BLaER1 (cell line): ENCODE data around the gene PHACTR3.
A peak's percentile ranks its signal among the peaks of the same experiment; 100 is the strongest.

Source experiments
- H3K27ac ChIP-seq: shearing (Covaris generic); formaldehyde crosslinking; 2 replicates; pipeline ENCODE4 v1.8.1; 2022
- H3K27me3 ChIP-seq: shearing (Covaris generic); formaldehyde crosslinking; 2 replicates; pipeline ENCODE4 v1.8.1; 2022
- H3K36me3 ChIP-seq: shearing (Covaris generic); formaldehyde crosslinking; 2 replicates; pipeline ENCODE4 v1.8.1; 2022
- H3K4me1 ChIP-seq: shearing (Covaris generic); formaldehyde crosslinking; 2 replicates; pipeline ENCODE4 v1.8.1; 2022
- H3K4me2 ChIP-seq: shearing (Covaris generic); formaldehyde crosslinking; 2 replicates; pipeline ENCODE4 v1.8.1; 2022
- H3K4me3 ChIP-seq: shearing (Covaris generic); formaldehyde crosslinking; 2 replicates; pipeline ENCODE4 v1.8.1; 2022
- H3K9ac ChIP-seq: shearing (Covaris generic); formaldehyde crosslinking; 2 replicates; pipeline ENCODE4 v1.8.1; 2022
- H3K9me3 ChIP-seq: shearing (Covaris generic); formaldehyde crosslinking; 2 replicates; pipeline ENCODE4 v1.8.1; 2022
- H4K20me1 ChIP-seq: shearing (Covaris generic); formaldehyde crosslinking; 2 replicates; pipeline ENCODE4 v1.8.1; 2022
- Cebpa-rat ChIP-seq: shearing (Covaris generic); IDR thresholded peaks from 2 replicates; pipeline ENCODE4 v1.8.1; 2022

PHACTR3 gene

GRCh38 chr20:59636766-59637370, 32.5 kb downstream of the PHACTR3 start:
- no peak overlapping the region for H3K4me3 ChIP-seq
- H3K36me3 ChIP-seq: peaks cover 91% of the 10 kb centered on the region
- H3K27me3 ChIP-seq: no peaks in the 10 kb centered on the region
- no peak overlapping the region for H3K27ac ChIP-seq
- peaks cover 46% of the 10 kb centered on the region for H3K4me1 ChIP-seq
- 0 out of 2 replicates have a peak, but pooled peaks cover 3% of the 10 kb centered on the region for H3K9me3 ChIP-seq
- TF ChIP-seq Cebpa-rat: no peak
- H3K9ac ChIP-seq: no peak overlapping the region
- H3K4me2 ChIP-seq: no peak overlapping the region
- peaks cover 100% of the 10 kb centered on the region for H4K20me1 ChIP-seq

- H3K4me3 ChIP-seq: no peak overlapping the region
- peaks cover 94% of the 10 kb centered on the region for H3K36me3 ChIP-seq
- H3K27ac ChIP-seq: no peak overlapping the region
- no peak overlapping the region for H3K4me2 ChIP-seq
- H3K9ac ChIP-seq: no peak overlapping the region
- no peaks in the 10 kb centered on the region for H3K27me3 ChIP-seq
- no peak for TF ChIP-seq Cebpa-rat
- H3K4me1 ChIP-seq: peaks cover 39% of the 10 kb centered on the region
- H3K9me3 ChIP-seq: peaks cover 33% of the 10 kb centered on the region
- H4K20me1 ChIP-seq: peaks cover 100% of the 10 kb centered on the region
These were observed 35.9 kb downstream of the PHACTR3 start for GRCh38 chr20:59640267-59640666.

- TF ChIP-seq Cebpa-rat: no peak
- Histone ChIP-seq H3K9ac (no peak overlapping the region), H3K4me1 (peaks cover 57% of the 10 kb centered on the region), H3K27ac (no peak overlapping the region), H3K4me2 (no peak overlapping the region), H3K9me3 (peaks cover 59% of the 10 kb centered on the region), H4K20me1 (peaks cover 100% of the 10 kb centered on the region), H3K4me3 (no peak overlapping the region), H3K27me3 (no peaks in the 10 kb centered on the region), H3K36me3 (peaks cover 97% of the 10 kb centered on the region)
These were observed 39.3 kb downstream of the PHACTR3 start for GRCh38 chr20:59643615-59644061.

- Histone ChIP-seq H3K4me3 (no peak overlapping the region), H3K27me3 (no peaks in the 10 kb centered on the region), H3K36me3 (peaks cover 95% of the 10 kb centered on the region), H3K9me3 (peaks cover 59% of the 10 kb centered on the region), H3K27ac (no peak overlapping the region), H3K9ac (no peak overlapping the region), H4K20me1 (peaks cover 100% of the 10 kb centered on the region), H3K4me1 (peaks cover 56% of the 10 kb centered on the region), H3K4me2 (peak overlapping the region; percentile 24; the same call in 1 of the 2 replicates)
- no peak for TF ChIP-seq Cebpa-rat
These were observed 40.1 kb downstream of the PHACTR3 start for GRCh38 chr20:59644371-59644939.

- no peak overlapping the region for H3K27ac ChIP-seq
- 0 out of 2 replicates have a peak overlapping the region, but pooled peaks have one; percentile 24 for H3K4me2 ChIP-seq
- peaks cover 100% of the 10 kb centered on the region for H4K20me1 ChIP-seq
- H3K9me3 ChIP-seq: peaks cover 59% of the 10 kb centered on the region
- H3K4me3 ChIP-seq: no peak overlapping the region
- no peak for TF ChIP-seq Cebpa-rat
- H3K4me1 ChIP-seq: peaks cover 51% of the 10 kb centered on the region
- H3K9ac ChIP-seq: no peak overlapping the region
- H3K27me3 ChIP-seq: no peaks in the 10 kb centered on the region
- peaks cover 88% of the 10 kb centered on the region for H3K36me3 ChIP-seq
These were observed 40.9 kb downstream of the PHACTR3 start for GRCh38 chr20:59645271-59645670.

GRCh38 chr20:59645761-59646171, 41.4 kb downstream of the PHACTR3 start:
- H4K20me1 ChIP-seq: peaks cover 100% of the 10 kb centered on the region
- H3K4me2 ChIP-seq: peak overlapping the region; percentile 20; the same call in 1 of the 2 replicates
- H3K36me3 ChIP-seq: peaks cover 88% of the 10 kb centered on the region
- no peak overlapping the region for H3K4me3 ChIP-seq
- no peak for TF ChIP-seq Cebpa-rat
- peaks cover 59% of the 10 kb centered on the region for H3K9me3 ChIP-seq
- H3K27me3 ChIP-seq: no peaks in the 10 kb centered on the region
- no peak overlapping the region for H3K27ac ChIP-seq
- H3K9ac ChIP-seq: no peak overlapping the region
- H3K4me1 ChIP-seq: peaks cover 51% of the 10 kb centered on the region

GRCh38 chr20:59646487-59646886, 42.1 kb downstream of the PHACTR3 start:
- Histone ChIP-seq H3K36me3 (peaks cover 88% of the 10 kb centered on the region), H3K4me2 (no peak overlapping the region), H3K9me3 (peaks cover 60% of the 10 kb centered on the region), H3K9ac (no peak overlapping the region), H3K4me1 (peaks cover 51% of the 10 kb centered on the region), H3K27ac (no peak overlapping the region), H4K20me1 (peaks cover 100% of the 10 kb centered on the region), H3K4me3 (peak overlapping the region; percentile 15; the same call in 1 of the 2 replicates), H3K27me3 (no peaks in the 10 kb centered on the region)
- no peak for TF ChIP-seq Cebpa-rat

- Histone ChIP-seq H3K4me2 (peak overlapping the region; percentile 10; the same call in 1 of the 2 replicates), H3K4me3 (no peak overlapping the region), H3K9ac (no peak overlapping the region), H3K27me3 (no peaks in the 10 kb centered on the region), H3K4me1 (peaks cover 51% of the 10 kb centered on the region), H4K20me1 (peaks cover 100% of the 10 kb centered on the region), H3K27ac (no peak overlapping the region), H3K36me3 (peaks cover 88% of the 10 kb centered on the region), H3K9me3 (peaks cover 63% of the 10 kb centered on the region)
- TF ChIP-seq Cebpa-rat: no peak
These were observed 42.9 kb downstream of the PHACTR3 start for GRCh38 chr20:59647271-59647670.

GRCh38 chr20:59648466-59649070, 44.2 kb downstream of the PHACTR3 start:
- no peak overlapping the region for H3K27ac ChIP-seq
- H3K36me3 ChIP-seq: peaks cover 80% of the 10 kb centered on the region
- H3K4me3 ChIP-seq: no peak overlapping the region
- no peak for TF ChIP-seq Cebpa-rat
- peaks cover 57% of the 10 kb centered on the region for H3K9me3 ChIP-seq
- H3K4me2 ChIP-seq: 0 out of 2 replicates have a peak overlapping the region, but pooled peaks have one; percentile 6
- H3K9ac ChIP-seq: no peak overlapping the region
- H3K27me3 ChIP-seq: no peaks in the 10 kb centered on the region
- H3K4me1 ChIP-seq: peaks cover 47% of the 10 kb centered on the region
- peaks cover 100% of the 10 kb centered on the region for H4K20me1 ChIP-seq

- H3K4me1 ChIP-seq: peaks cover 29% of the 10 kb centered on the region
- H3K27me3 ChIP-seq: no peaks in the 10 kb centered on the region
These were observed 46.1 kb downstream of the PHACTR3 start for GRCh38 chr20:59650418-59650817.

More at GRCh38 chr20:59650418-59650817, 46.1 kb downstream of the PHACTR3 start:
- Histone ChIP-seq H3K27ac (no peak overlapping the region), H3K36me3 (peaks cover 77% of the 10 kb centered on the region), H3K4me2 (no peak overlapping the region), H3K9me3 (peaks cover 57% of the 10 kb centered on the region), H4K20me1 (peaks cover 100% of the 10 kb centered on the region), H3K9ac (no peak overlapping the region), H3K4me3 (no peak overlapping the region)
- TF ChIP-seq Cebpa-rat: no peak
